ENCODE data around the gene PNMT. TPM values are rescaled to one million over a fixed set of nuclear protein-coding genes. Genes with fewer than 3 reads are reported as not detected.
A peak's percentile ranks its signal among the peaks of the same experiment; 100 is the strongest.

The PNMT gene
- total and polyA plus RNA-seq, 2 experiments from 2014 or later: 51.9 to 204 TPM

- Histone ChIP-seq H3K4me3 (peak overlapping the region; percentile 55), H3K9me3 (ENCODE audit: low read depth) (no peaks in the 10 kb centered on the region), H3K9me2 (replicated peaks; ENCODE audit: insufficient read depth) (no peaks in the 10 kb centered on the region), H3K27me3 (peaks cover 46% of the 10 kb centered on the region), H3K36me3 (replicated peaks; ENCODE audit: insufficient read depth, low read depth) (no peaks in the 10 kb centered on the region), H4K20me1 (ENCODE audit: insufficient read depth, poor library complexity, severe bottlenecking) (no peaks in the 10 kb centered on the region), H2AFZ (peak overlapping the region; percentile 66), H3K79me2 (no peaks in the 10 kb centered on the region), H3K4me1 (ENCODE audit: insufficient read depth) (peaks cover 29% of the 10 kb centered on the region), H3K4me2 (peak overlapping the region; percentile 98), H3K27ac (no peak overlapping the region)
- 2% methylated on average over 18 of the region's 72 CpGs for WGBS (ENCODE audit: low lambda C conversion rate, missing lambda C conversion rate)
- peak; percentile 92 for TF ChIP-seq EZH2 (IDR thresholded peaks at IDR 0.05; ENCODE audit: borderline replicate concordance)
- TF ChIP-seq CTCF (IDR thresholded peaks at IDR 0.05; ENCODE audit: poor library complexity): no peak
- TF ChIP-seq EZH2phosphoT487 (IDR thresholded peaks at IDR 0.05; ENCODE audit: low read depth, severe bottlenecking, unreplicated experiment): peak; percentile 48
- DNase-seq (ENCODE audit: low spot score): no peak
These were observed 41.1 kb upstream of the PNMT start for GRCh38 chr17:39627047-39627711.

GRCh38 chr17:39627712-39628516, 40.3 kb upstream of the PNMT start:
- 25% methylated on average over 16 of the region's 16 CpGs for WGBS (ENCODE audit: low lambda C conversion rate, missing lambda C conversion rate)
- no peak for TF ChIP-seq EZH2 (IDR thresholded peaks at IDR 0.05; ENCODE audit: borderline replicate concordance)
- no peak for TF ChIP-seq EZH2phosphoT487 (IDR thresholded peaks at IDR 0.05; ENCODE audit: low read depth, severe bottlenecking, unreplicated experiment)
- no peak for TF ChIP-seq CTCF (IDR thresholded peaks at IDR 0.05; ENCODE audit: poor library complexity)
- no peaks in the 10 kb centered on the region for H3K79me2 ChIP-seq
- no peak overlapping the region for H3K4me3 ChIP-seq
- H3K36me3 ChIP-seq (replicated peaks; ENCODE audit: insufficient read depth, low read depth): no peaks in the 10 kb centered on the region
- no peaks in the 10 kb centered on the region for H4K20me1 ChIP-seq (ENCODE audit: insufficient read depth, poor library complexity, severe bottlenecking)
- H3K27ac ChIP-seq: no peak overlapping the region
- H3K9me2 ChIP-seq (replicated peaks; ENCODE audit: insufficient read depth): no peaks in the 10 kb centered on the region
- peaks cover 46% of the 10 kb centered on the region for H3K27me3 ChIP-seq
- H3K9me3 ChIP-seq (ENCODE audit: low read depth): no peaks in the 10 kb centered on the region
- no peak for DNase-seq (ENCODE audit: low spot score)
- no peak overlapping the region for H2AFZ ChIP-seq
- H3K4me1 ChIP-seq (ENCODE audit: insufficient read depth): peaks cover 34% of the 10 kb centered on the region
- H3K4me2 ChIP-seq: peak overlapping the region; percentile 98

- peaks cover 46% of the 10 kb centered on the region for H3K27me3 ChIP-seq
- H3K27ac ChIP-seq: no peak overlapping the region
- no peaks in the 10 kb centered on the region for H3K79me2 ChIP-seq
- H2AFZ ChIP-seq: no peak overlapping the region
- no peak overlapping the region for H3K4me2 ChIP-seq
- peaks cover 34% of the 10 kb centered on the region for H3K4me1 ChIP-seq (ENCODE audit: insufficient read depth)
- TF ChIP-seq EZH2phosphoT487 (IDR thresholded peaks at IDR 0.05; ENCODE audit: low read depth, severe bottlenecking, unreplicated experiment): no peak
- no peaks in the 10 kb centered on the region for H3K9me2 ChIP-seq (replicated peaks; ENCODE audit: insufficient read depth)
- no peaks in the 10 kb centered on the region for H3K9me3 ChIP-seq (ENCODE audit: low read depth)
- H4K20me1 ChIP-seq (ENCODE audit: insufficient read depth, poor library complexity, severe bottlenecking): no peaks in the 10 kb centered on the region
- H3K36me3 ChIP-seq (replicated peaks; ENCODE audit: insufficient read depth, low read depth): no peaks in the 10 kb centered on the region
- no peak overlapping the region for H3K4me3 ChIP-seq
- 72% methylated on average over 10 of the region's 10 CpGs for WGBS (ENCODE audit: low lambda C conversion rate, missing lambda C conversion rate)
- no peak for DNase-seq (ENCODE audit: low spot score)
These were observed 39.4 kb upstream of the PNMT start for GRCh38 chr17:39628655-39629493.

Measured in hepatocyte (in vitro differentiated cells).